IPS-11a (cell line): ENCODE measurements around the gene MFAP3L.

Experiments used
- H3K4me3 ChIP-seq: one replicate; pipeline ENCODE4 v1.5.1; 2013; ENCODE audit warnings: low read depth, low read length, control low read depth

MFAP3L gene

DNA sequence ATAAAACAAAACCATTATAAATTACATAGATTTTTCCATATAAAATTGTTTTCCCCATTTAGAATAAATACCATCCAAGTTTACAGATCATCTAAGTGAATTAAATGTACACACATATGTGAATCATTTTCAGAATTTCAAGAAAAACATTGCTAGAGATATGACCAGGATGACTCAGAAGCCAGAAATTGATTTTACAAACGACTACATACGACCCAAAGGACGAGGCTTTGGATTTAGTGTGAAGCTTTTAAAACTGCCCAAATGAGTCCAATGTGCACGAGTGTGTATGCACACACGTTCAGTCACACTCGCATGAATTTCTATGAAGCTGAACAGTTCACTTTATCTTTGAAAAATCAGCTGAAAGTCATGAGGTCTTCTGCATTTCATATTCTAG, 37.9 kb downstream of the MFAP3L start:
- H3K4me3 ChIP-seq, result no peak overlapping the region

DNA sequence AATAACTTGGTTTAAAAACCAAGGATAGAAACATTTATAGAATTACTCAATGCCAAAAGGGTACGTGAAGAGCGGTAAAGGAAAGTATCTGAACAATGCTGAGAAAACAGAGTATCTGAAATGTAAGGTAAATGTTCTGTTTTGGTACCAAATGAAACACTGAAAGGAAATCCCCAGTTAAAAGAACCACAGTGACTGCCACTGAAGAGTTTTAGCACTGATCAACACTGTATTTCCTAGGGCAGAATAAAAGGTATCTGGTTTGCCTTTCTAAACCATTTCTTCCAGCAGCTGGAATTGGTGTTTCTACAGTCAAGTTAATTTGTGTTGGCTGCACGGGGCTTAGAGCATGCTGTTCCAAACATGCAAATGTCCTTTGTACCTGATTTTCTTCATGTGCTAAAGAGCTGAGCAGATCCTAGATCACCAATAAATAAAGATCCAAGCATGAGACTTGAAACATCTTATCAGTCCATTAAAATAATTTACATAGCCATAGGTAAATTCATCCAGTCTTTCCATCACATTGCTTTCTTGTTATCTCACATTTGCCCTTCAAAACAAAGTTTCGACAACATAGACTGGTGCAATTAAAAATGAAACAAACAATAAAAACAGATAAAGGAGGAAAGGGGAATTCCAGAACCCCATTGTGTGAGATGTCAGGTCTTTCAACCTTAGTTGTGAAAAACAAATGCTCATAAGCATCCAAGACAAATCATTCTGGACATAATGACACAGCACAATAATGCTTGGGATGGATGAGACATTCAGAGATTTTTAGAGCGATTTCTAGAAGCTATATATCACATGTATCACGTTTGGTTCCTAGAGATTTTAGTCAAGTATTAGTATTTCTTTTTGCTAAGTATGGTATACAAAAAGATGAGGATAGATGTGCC, 38.6 kb downstream of the MFAP3L start:
- H3K4me3 ChIP-seq, result no peak overlapping the region

DNA sequence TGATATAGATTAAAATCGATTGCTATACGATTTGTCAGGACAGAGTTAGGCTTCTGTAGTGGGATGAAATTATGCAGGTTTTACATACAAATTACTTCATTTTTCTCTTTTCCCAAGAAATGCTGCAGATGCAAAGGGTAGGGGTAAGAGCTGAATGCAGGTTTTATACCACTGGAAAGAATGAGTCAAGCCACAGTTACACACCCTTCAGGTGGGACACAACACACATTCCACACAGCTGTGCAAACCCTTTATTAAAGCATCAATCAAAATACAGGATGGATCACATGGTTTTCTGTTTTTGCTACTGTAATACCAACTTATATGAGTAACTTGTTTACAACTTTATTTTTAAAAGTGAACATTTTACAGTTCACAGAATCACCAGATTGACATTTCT, 39.8 kb downstream of the MFAP3L start:
- no peak overlapping the region for H3K4me3 ChIP-seq

DNA sequence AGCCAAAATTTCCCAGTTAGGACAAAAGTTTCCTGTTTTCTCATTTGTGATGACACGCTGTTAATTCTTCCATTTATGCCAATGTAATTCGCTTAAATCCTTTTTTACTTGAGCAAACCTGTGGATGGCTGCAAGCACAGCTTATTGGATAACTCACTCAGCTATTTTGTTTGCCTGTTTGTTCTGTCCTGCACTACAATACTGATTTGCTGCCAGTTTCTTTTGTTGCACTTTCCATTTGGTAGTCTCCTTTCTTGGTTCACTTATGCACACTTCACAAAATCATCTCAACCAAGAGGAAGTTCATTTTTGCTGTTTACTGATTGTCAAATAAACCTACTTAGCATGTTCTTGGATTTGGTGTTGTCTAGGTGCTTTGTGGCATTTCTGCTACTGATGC, 40.3 kb downstream of the MFAP3L start:
- H3K4me3 ChIP-seq, result no peak overlapping the region

DNA sequence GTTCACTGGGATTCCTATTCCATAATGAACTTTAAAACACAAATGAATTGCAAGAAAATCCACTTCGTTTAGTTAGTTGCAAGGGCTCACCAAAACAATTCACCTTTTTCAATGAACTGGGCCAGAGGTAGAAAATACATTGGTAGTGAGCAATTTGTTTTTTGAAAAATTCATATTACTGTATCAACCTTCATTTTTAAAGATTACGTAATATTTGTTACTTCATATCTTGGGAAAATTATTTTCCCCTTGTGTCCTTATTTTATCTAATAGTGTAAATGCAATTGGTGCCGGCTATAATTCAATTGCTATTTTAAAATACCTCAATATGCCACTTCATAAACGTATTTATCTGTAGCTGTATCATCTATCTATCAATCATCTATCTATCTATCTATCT, 41.5 kb downstream of the MFAP3L start:
- H3K4me3 ChIP-seq, result no peak overlapping the region

DNA sequence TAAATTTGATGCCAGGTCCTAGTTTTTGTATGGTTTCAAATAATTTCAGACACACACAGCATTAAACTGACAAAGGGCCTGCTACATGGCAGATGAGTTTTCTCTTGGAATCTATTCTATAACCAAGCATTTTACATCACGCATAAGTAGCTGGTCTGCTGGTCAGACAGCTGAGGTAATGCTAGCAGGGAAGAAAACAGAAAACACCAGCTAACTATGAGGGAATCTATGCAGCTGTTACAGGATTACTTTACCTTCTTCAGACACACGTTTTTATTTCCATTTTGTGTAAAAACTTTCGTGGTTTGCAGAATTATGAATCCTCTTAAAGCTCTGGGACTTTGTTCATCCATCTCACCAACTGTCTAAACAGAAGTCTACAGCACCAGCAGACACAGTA, 42.0 kb downstream of the MFAP3L start:
- H3K4me3 ChIP-seq, result no peak overlapping the region

DNA sequence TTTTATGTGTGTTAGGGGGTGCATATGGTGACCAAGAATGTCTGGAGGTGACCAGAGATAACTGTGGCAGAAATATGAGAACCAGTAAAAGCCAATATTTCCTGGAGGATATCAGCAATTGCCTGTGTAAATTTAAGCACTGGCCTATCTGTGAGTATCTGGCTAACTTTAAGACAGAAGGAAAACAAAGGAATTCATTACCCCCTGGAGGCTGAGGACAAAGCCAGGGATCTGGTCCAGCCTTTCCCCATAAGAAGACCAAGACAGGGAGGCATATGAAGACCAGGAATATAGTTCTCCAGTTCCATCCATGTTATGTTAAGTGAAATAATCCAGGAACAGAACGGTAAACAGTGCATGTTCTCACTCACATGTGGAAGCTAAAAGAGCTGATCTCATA, 49.2 kb downstream of the MFAP3L start:
- H3K4me3 ChIP-seq, result no peak overlapping the region

DNA sequence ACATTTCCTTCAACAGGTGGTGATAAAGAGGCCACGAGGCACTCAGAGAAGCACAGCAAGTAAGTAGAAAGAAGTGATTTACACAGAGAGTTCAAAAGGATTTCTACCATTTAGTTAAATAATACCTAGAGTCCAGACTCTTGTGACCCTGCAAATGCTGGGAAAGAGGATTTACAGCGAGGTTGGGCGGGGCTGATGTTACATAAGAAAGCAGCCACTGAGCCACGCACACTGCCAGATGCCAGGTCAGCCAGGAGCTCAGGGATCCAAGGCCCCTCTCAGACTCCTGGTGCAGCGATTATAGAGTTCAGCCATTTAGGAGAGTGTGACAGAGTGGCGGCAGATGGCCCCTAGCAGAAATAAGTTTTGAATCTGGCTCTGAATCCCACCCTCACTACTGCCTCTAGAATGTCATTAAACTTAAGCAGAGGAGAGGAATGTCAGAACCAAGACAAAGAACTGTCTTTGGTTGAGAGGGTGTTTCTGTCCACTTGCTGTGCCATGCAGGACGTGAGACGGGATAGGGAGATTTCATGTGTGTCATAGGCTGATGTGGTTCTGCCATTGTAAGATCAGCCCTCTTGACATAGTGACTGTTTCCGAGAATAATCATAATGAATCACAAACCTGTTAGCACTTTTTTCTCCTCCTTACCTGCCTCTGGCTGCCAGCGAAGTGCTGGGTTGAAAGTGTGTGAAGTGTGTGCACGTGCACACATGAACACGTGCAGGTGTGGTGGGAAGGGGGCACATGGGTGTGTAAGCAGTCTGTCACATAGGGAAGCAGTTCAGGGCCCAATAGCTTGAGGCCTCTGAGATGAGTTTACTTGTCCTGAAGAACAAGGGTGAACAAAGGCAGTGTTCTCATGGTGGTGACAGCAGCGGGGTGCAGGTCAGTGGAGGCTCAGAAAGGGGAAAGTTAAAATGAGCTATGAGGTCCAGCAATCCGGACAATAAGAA, 50.1 kb downstream of the MFAP3L start:
- H3K4me3 ChIP-seq, result no peak overlapping the region

DNA sequence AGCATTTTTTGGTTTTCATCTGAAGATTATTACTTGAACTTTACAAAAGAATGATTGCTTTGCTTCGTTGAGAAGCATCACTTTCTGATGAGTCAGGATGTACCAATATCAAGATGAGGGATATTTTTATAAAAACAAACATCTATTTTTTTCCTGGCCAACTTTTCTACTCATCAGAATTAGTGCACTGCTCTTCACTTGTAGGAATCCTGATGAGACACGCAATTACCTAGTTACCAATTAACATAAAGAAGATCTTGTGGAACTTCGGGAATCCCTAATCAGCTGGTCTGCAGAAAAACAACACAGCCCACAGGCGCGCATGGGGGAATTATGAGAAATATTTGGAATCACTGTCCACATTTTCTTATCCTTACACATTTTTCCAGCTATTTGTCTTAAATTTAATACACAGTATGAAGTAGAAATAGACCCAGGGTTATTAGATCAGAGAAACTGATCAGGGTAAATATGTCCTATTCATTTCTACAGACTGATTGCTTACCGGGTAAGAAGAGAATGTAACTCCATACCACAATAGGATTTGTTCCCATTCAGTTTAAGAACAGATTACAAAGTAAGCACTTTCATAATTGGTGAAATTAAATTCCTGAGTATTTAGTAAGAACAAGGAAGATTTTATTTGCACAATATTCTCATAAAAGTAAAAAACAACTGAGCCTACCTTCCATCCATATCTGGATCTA, 50.9 kb downstream of the MFAP3L start:
- H3K4me3 ChIP-seq, result no peak overlapping the region

DNA sequence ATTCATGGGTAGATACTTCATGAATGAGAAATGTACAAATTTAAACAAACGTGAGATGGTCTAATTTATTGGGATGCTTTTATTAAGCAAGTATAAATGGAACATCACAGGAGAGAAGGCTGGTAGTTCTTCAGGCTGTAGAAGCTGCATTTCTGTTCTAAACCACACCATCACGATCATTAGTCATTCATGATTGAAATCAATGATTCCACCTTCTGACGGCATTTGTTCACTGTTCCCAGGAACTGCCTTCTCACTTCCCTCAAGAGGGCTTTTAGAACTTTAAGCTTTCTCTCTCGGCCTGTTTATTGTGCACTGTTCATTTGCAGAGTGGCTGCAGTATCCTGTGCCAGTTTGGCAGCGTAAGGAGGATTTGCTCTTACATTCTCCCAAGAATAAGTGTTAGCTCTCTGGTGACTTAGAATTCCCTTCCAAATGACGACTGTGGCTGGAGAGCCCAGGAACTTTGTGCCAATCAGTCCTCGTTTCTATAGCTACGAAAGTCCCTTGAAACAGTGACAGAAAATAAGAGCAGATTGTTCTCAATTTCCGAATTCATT, 54.7 kb downstream of the MFAP3L start:
- no peak overlapping the region for H3K4me3 ChIP-seq

DNA sequence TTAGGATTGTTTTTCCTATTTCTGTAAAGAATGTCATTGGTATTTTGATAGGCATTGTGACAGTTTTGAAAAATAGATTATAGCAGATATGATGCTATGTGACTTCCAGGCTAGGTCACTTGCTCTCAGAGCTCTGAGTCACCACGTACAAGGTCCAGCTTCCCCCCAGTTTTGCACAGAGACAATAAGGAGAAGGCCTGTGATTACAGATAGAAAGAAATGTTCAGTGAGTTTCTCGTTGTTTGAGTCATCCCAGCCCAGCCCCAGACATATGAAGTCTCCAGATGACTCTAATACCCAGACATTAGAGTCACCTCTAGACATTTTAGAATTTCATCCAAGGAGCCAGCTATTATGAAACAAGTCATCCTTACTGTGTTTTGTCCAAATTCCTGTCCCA, 57.2 kb downstream of the MFAP3L start:
- no peak overlapping the region for H3K4me3 ChIP-seq

DNA sequence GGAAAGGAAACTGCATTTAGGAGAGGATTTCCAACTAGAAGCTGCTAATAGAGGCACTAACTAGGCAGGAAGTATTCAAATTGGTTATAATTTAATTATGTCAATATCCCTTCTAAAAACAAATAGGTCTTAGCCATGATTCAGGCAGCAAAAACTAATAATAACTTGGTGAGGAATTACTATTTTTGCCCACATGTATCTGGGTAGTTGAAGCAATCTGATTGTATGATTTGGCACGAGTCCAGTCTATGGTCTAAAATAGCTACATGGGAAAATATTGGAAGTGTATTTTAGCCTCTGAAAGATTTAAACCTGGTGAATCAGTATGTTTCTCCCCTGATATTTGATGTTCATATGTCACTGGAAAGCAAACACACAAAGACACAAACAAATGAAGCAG, 62.2 kb downstream of the MFAP3L start:
- H3K4me3 ChIP-seq, result no peak overlapping the region

DNA sequence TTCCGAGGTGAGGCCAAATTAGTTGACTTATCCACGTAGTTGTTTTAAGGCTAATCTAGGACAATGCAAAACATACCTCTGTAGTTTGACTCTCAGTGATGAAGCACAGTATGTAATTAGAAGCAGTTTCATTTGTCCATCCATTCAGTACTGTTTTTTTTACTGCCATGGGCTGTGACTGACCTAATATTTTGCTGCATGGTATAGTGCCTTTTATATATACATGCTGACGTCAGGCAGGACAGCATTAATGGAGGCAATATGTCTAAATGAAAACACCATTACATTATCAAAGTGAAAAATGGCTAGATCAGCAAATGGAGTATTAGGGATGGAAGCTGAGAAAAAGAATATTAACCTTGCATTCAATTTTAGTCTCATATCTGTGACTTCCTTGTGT, 66.9 kb downstream of the MFAP3L start:
- H3K4me3 ChIP-seq, result no peak overlapping the region

DNA sequence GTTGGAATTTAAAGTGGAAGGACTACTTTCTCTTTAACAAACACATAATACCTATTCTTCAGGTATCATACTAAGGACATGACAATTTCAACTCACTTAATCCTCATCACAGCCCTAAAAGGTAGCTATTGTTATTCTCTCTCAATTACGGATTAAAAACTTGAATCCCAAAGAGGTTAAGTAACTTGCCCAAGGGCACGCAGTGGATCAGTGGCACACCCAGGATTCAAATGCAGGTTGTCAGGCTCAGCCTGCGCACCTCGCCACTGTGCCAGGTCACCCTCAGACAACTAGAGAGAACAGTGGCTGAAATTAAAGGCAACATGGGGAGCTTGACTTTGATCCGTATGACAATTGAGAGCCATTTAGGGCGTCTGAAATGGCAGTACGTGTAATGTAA, 67.6 kb downstream of the MFAP3L start:
- no peak overlapping the region for H3K4me3 ChIP-seq

DNA sequence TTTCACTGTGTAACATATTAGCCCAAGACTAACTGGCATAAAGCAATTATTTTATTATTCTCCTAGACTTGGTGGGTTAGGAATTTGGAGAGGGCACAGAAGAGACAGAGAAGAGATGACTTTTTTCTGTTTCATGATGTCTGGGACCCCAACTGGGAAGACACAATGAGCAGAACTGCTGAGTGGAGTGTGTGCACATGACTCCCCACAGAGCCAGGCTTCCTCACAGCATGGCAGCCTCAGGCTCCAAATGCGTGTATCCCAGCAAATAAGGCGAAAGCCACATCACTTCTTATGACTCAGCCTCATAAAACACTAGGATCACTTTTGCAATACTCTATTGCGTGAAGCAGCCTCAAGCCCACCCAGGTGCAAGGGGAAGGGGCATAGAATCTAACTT, 68.4 kb downstream of the MFAP3L start:
- no peak overlapping the region for H3K4me3 ChIP-seq

DNA sequence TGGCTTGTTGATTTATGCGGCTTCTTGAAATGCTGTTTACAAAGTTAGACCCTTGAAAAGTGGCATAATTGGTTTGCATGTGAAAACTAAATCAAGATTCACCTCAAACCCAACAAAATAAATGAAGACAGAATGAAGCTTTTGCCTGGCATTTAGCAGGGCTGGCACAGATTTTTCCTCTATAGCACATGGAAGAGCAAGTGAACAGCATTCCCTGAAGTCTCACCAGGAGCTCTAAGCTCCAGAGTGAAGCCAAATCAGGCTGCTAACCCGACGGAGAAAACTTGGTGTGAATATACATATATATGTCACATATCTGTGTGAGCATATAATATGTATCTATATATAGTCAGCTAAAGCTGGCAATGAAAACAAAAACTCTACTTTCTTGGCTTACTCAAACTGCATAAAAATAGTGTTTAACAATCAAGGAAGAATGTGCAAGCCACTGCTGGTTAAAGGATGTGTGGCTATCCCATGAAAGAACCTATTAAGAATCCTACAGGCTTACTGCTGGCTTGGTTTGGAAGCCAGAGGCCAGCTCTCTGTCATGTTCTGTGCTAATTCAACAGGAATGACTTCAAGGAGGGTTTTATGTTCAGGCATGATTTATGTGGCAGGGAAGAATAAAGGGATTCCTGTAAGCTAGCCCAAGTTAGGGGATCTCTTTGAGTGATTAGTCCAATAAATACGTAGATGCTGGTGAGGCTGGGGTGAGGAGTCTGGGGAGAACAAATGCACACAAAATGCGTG, 69.9 kb downstream of the MFAP3L start:
- H3K4me3 ChIP-seq, result no peak overlapping the region

DNA sequence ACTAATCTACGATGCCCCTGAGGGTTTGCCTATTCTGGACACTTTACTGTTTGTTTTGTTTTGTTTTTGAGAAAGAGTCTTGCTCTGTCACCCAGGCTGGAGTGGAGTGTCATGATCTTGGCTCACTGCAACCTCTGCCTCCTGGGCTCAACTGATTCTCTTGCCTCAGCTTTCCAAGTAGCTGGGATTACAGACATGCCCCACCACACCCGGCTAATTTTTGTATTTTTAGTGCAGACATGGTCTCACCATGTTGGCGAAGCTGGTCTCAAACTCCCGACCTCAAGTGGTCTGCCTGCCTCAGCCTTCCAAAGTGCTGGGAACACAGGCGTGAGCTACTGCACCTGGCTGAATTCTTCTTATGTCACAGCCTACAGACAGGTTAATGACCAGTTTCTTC, 70.7 kb downstream of the MFAP3L start:
- no peak overlapping the region for H3K4me3 ChIP-seq

DNA sequence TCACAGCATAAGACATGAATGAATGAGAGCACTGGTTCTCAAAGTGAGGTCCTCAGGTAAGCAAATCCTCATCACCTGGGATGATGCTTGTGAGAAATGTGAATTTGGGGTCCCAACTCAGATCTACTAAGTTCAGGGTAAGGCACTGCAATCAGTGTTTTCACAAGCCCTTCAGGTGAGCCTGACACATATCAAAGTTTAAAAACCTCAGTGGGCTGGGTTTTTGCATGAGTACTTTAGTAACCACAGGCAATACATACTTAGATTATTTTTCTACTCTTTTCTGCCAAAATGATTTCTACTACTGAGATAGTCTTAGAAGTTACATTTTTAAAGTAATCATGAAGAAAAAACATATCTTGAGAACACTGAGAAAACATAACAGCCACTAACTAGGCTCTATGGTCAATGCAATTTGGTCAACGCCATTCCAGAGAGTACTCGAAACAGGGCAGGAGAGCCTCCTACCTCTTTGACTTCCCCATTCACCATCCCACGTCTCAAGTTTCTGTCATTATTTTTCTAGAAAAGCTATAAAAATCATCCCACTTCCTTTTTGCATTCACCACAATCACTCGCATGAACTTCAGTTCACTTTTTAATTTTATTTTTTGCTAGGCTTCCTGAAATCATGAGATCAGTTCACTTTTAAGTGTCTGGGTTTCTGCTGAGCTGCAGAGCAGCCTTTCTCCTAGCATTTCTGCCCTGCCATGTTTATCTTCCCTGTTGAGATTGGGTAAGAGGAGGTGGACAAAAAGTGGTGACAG, 73.8 kb downstream of the MFAP3L start:
- H3K4me3 ChIP-seq, result no peak overlapping the region

DNA sequence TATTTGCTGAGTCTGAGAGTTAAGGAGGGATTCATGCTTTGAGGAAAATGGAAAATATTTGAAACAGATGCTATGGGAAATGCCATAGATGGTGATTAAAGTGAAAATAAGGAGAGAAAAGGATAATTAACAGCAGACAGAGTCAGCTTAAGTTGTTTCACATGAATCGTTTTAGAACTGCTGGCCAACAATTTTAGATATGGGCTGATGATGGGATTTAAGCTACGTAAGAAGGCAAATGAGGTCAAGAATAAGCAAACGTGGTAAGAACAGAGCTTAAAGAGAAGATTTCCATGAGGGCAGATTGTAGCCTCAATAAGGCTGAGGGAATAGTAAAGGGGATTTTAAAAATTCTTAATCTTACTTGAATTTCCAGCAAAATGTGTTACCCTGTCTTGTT, 77.9 kb downstream of the MFAP3L start:
- H3K4me3 ChIP-seq, result no peak overlapping the region

DNA sequence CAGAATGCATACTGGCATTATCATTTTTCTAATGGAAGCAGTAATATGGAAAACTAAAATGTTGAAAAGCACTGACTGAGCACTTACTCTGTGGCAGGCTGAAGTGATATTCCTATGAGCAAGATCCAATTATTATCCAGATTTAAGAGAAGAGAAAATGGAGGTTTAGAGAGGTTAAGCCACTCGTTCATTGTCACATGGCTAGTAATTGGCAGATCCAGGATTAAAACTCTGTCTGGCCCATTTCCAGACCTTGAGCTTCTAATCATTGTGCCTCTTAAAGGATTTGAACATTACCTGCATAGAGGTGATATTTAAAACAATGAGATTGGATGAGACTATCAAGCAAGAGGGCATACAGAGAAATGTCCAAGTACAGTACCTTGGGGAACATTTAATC, 80.6 kb downstream of the MFAP3L start:
- no peak overlapping the region for H3K4me3 ChIP-seq
